ENCODE data around the gene KRT28. TPM values are rescaled to one million over a fixed set of nuclear protein-coding genes. Genes with fewer than 3 reads are reported as not detected.

The KRT28 gene
- total and polyA plus RNA-seq, 2 experiments from 2014 or later = not detected

GRCh38 chr17:40818343-40818732, 18.6 kb upstream of the KRT28 start:
- H3K36me3 ChIP-seq (replicated peaks; ENCODE audit: insufficient read depth, low read depth) = peaks cover 8% of the 10 kb centered on the region
- TF ChIP-seq EZH2phosphoT487 (IDR thresholded peaks at IDR 0.05; ENCODE audit: low read depth, severe bottlenecking, unreplicated experiment) (no peak), CTCF (IDR thresholded peaks at IDR 0.05; ENCODE audit: poor library complexity) (no peak), EZH2 (IDR thresholded peaks at IDR 0.05; ENCODE audit: borderline replicate concordance) (no peak)
- H3K9me2 ChIP-seq (replicated peaks; ENCODE audit: insufficient read depth) = no peaks in the 10 kb centered on the region
- DNase-seq (ENCODE audit: low spot score) = no peak
- peaks cover 17% of the 10 kb centered on the region for H3K4me1 ChIP-seq (ENCODE audit: insufficient read depth)
- whole genome bisulfite sequencing (ENCODE audit: low lambda C conversion rate, missing lambda C conversion rate) = 17% methylated on average over 7 of the region's 7 CpGs
- H3K27ac ChIP-seq = peak overlapping the region; percentile 94
- no peaks in the 10 kb centered on the region for H4K20me1 ChIP-seq (ENCODE audit: insufficient read depth, poor library complexity, severe bottlenecking)
- H3K4me3 ChIP-seq = peak overlapping the region; percentile 71
- no peaks in the 10 kb centered on the region for H3K9me3 ChIP-seq (ENCODE audit: low read depth)
- no peaks in the 10 kb centered on the region for H3K27me3 ChIP-seq
- H2AFZ ChIP-seq = peak overlapping the region; percentile 57
- peak overlapping the region; percentile 80 for H3K4me2 ChIP-seq
- H3K79me2 ChIP-seq = peaks cover 31% of the 10 kb centered on the region

- H3K27ac ChIP-seq = no peak overlapping the region
- no peaks in the 10 kb centered on the region for H3K9me2 ChIP-seq (replicated peaks; ENCODE audit: insufficient read depth)
- H3K27me3 ChIP-seq = peaks cover 7% of the 10 kb centered on the region
- H3K9me3 ChIP-seq (ENCODE audit: low read depth) = no peaks in the 10 kb centered on the region
- peaks cover 17% of the 10 kb centered on the region for H3K4me1 ChIP-seq (ENCODE audit: insufficient read depth)
- H3K79me2 ChIP-seq = peaks cover 29% of the 10 kb centered on the region
- peak overlapping the region; percentile 80 for H3K4me2 ChIP-seq
- TF ChIP-seq EZH2phosphoT487 (IDR thresholded peaks at IDR 0.05; ENCODE audit: low read depth, severe bottlenecking, unreplicated experiment) (no peak), EZH2 (IDR thresholded peaks at IDR 0.05; ENCODE audit: borderline replicate concordance) (no peak), CTCF (IDR thresholded peaks at IDR 0.05; ENCODE audit: poor library complexity) (no peak)
- H4K20me1 ChIP-seq (ENCODE audit: insufficient read depth, poor library complexity, severe bottlenecking) = no peaks in the 10 kb centered on the region
- no peak overlapping the region for H3K4me3 ChIP-seq
- peaks cover 8% of the 10 kb centered on the region for H3K36me3 ChIP-seq (replicated peaks; ENCODE audit: insufficient read depth, low read depth)
- 97% methylated on average over 4 of the region's 4 CpGs for WGBS (ENCODE audit: low lambda C conversion rate, missing lambda C conversion rate)
- H2AFZ ChIP-seq = no peak overlapping the region
- no peak for DNase-seq (ENCODE audit: low spot score)
Measured at GRCh38 chr17:40817103-40817682, 17.4 kb upstream of the KRT28 start.

GRCh38 chr17:40816569-40816968, 16.8 kb upstream of the KRT28 start:
- no peak for TF ChIP-seq CTCF (IDR thresholded peaks at IDR 0.05; ENCODE audit: poor library complexity)
- TF ChIP-seq EZH2phosphoT487 (IDR thresholded peaks at IDR 0.05; ENCODE audit: low read depth, severe bottlenecking, unreplicated experiment) = no peak
- no peak for TF ChIP-seq EZH2 (IDR thresholded peaks at IDR 0.05; ENCODE audit: borderline replicate concordance)
- no peaks in the 10 kb centered on the region for H3K9me2 ChIP-seq (replicated peaks; ENCODE audit: insufficient read depth)
- no peak overlapping the region for H3K4me3 ChIP-seq
- no peak for DNase-seq (ENCODE audit: low spot score)
- no peaks in the 10 kb centered on the region for H4K20me1 ChIP-seq (ENCODE audit: insufficient read depth, poor library complexity, severe bottlenecking)
- peaks cover 8% of the 10 kb centered on the region for H3K36me3 ChIP-seq (replicated peaks; ENCODE audit: insufficient read depth, low read depth)
- peaks cover 17% of the 10 kb centered on the region for H3K4me1 ChIP-seq (ENCODE audit: insufficient read depth)
- no peak overlapping the region for H3K4me2 ChIP-seq
- no peak overlapping the region for H2AFZ ChIP-seq
- H3K27me3 ChIP-seq = peaks cover 10% of the 10 kb centered on the region
- WGBS (ENCODE audit: low lambda C conversion rate, missing lambda C conversion rate) = 95% methylated on average over 3 of the region's 3 CpGs
- H3K9me3 ChIP-seq (ENCODE audit: low read depth) = no peaks in the 10 kb centered on the region
- no peak overlapping the region for H3K27ac ChIP-seq
- peaks cover 29% of the 10 kb centered on the region for H3K79me2 ChIP-seq

All from hepatocyte (in vitro differentiated cells).